WTC11 (cell line): ENCODE data around the gene VGF. TPM values are rescaled to one million over a fixed set of nuclear protein-coding genes. Genes with fewer than 3 reads are reported as not detected.
"Not testable (repeated sequence)": the region's sequence is repeated elsewhere in the genome, so short reads cannot be mapped to it uniquely, and the experiment has no call there.

Source experiments
- ATAC-seq: fragments of 200-7000 bp; cut with Tn5 transposase; 2 replicates; pipeline ENCODE4 v1.10.0; 2021; ENCODE audit warnings: mild to moderate bottlenecking, moderate library complexity
- CTCF ChIA-PET: fragments of 300-600 bp; sonication (Branson Sonifier 250); formaldehyde crosslinking; loops from one replicate; lab custom pipeline; 2021; ENCODE audit warnings: antibody characterized with exemption; lab: Charles Lee
- POLR2A ChIA-PET: fragments of 350-600 bp; sonication (Branson Sonifier 250); formaldehyde crosslinking; loops from one replicate; lab custom pipeline; 2021; ENCODE audit warnings: antibody characterized with exemption; lab: Charles Lee
- DNase-seq: peaks from one replicate; pipeline ENCODE4 v3.0.0; 2021; ENCODE audit warnings: low spot score
- H3K27ac Mint-ChIP-seq: 2 replicates; pipeline ENCODE4 v1.8.0; 2021; ENCODE audit warnings: mixed read lengths
- H3K27me3 Mint-ChIP-seq: 2 replicates; pipeline ENCODE4 v1.8.0; 2021; ENCODE audit warnings: low read depth, mild to moderate bottlenecking, moderate library complexity, mixed read lengths
- H3K36me3 Mint-ChIP-seq: 2 replicates; pipeline ENCODE4 v1.8.0; 2021; ENCODE audit warnings: mixed read lengths
- H3K4me1 Mint-ChIP-seq: 2 replicates; pipeline ENCODE4 v1.8.0; 2022; ENCODE audit warnings: mixed read lengths
- H3K4me3 Mint-ChIP-seq: 2 replicates; pipeline ENCODE4 v1.8.0; 2021; ENCODE audit warnings: mild to moderate bottlenecking, moderate library complexity, mixed read lengths
- H3K9me3 Mint-ChIP-seq: 2 replicates; pipeline ENCODE4 v1.8.0; 2021; ENCODE audit warnings: mixed read lengths
- CBFB ChIP-seq: sonication (generic); formaldehyde crosslinking; IDR thresholded peaks from 2 replicates; pipeline ENCODE4 v1.8.1; 2022; ENCODE audit warnings: mild to moderate bottlenecking, low read depth, missing genetic modification reagents
- CREM ChIP-seq: sonication (generic); formaldehyde crosslinking; IDR thresholded peaks from 2 replicates; pipeline ENCODE4 v1.8.1; 2022; ENCODE audit warnings: mild to moderate bottlenecking, missing genetic modification reagents, moderate library complexity
- ELF4 ChIP-seq: sonication (generic); formaldehyde crosslinking; IDR thresholded peaks from 2 replicates; pipeline ENCODE4 v1.8.1; 2022; ENCODE audit warnings: low read depth, mild to moderate bottlenecking, moderate library complexity, missing genetic modification reagents
- ESRRA ChIP-seq: sonication (generic); formaldehyde crosslinking; IDR thresholded peaks from 2 replicates; pipeline ENCODE4 v1.8.1; 2022; ENCODE audit warnings: mild to moderate bottlenecking, missing genetic modification reagents, borderline replicate concordance
- FOXK1 ChIP-seq: sonication (generic); formaldehyde crosslinking; IDR thresholded peaks from 2 replicates; pipeline ENCODE4 v1.8.0; 2022; ENCODE audit warnings: mild to moderate bottlenecking, moderate library complexity, missing genetic modification reagents
- GABPB1 ChIP-seq: sonication (generic); formaldehyde crosslinking; IDR thresholded peaks from 2 replicates; pipeline ENCODE4 v1.8.1; 2023; ENCODE audit warnings: mild to moderate bottlenecking, missing genetic modification reagents
- GTF2I ChIP-seq: fragments of 250-450 bp; sonication (Bioruptor Pico); conservative IDR thresholded peaks from 2 replicates; pipeline ENCODE4 v1.4.0; 2021; ENCODE audit warnings: mild to moderate bottlenecking
- IRF2 ChIP-seq: sonication (generic); formaldehyde crosslinking; IDR thresholded peaks from 2 replicates; pipeline ENCODE4 v1.8.0; 2022; ENCODE audit warnings: low read depth, missing genetic modification reagents, borderline replicate concordance
- NR3C1 ChIP-seq: sonication (generic); formaldehyde crosslinking; conservative IDR thresholded peaks from 2 replicates; pipeline ENCODE4 v1.8.1; 2023; ENCODE audit warnings: low read depth, mild to moderate bottlenecking, missing genetic modification reagents
- SOX15 ChIP-seq: fragments of 250-450 bp; sonication (Bioruptor Pico); IDR thresholded peaks from 2 replicates; pipeline ENCODE4 v1.9.0; 2021; ENCODE audit warnings: mild to moderate bottlenecking
- TCF7 ChIP-seq: sonication (generic); formaldehyde crosslinking; IDR thresholded peaks from 2 replicates; pipeline ENCODE4 v1.8.0; 2022; ENCODE audit warnings: mild to moderate bottlenecking, low read depth, missing genetic modification reagents, moderate library complexity
- TEAD4 ChIP-seq: sonication (generic); formaldehyde crosslinking; IDR thresholded peaks from 2 replicates; pipeline ENCODE4 v1.8.0; 2022; ENCODE audit warnings: mild to moderate bottlenecking, missing genetic modification reagents
- ZNF121 ChIP-seq: sonication (generic); formaldehyde crosslinking; IDR thresholded peaks from 2 replicates; pipeline ENCODE4 v1.8.0; 2023; ENCODE audit warnings: missing genetic modification reagents
- ZNF317 ChIP-seq: sonication (generic); formaldehyde crosslinking; IDR thresholded peaks from 2 replicates; pipeline ENCODE4 v1.8.1; 2023; ENCODE audit warnings: low read depth, mild to moderate bottlenecking, moderate library complexity, missing genetic modification reagents, borderline replicate concordance
- ZNF396 ChIP-seq: fragments of 250-450 bp; sonication (Bioruptor Pico); IDR thresholded peaks from 2 replicates; pipeline ENCODE4 v1.8.0; 2021; ENCODE audit warnings: mild to moderate bottlenecking, moderate library complexity, borderline replicate concordance
- ZNF416 ChIP-seq: fragments of 250-450 bp; sonication (Bioruptor Pico); IDR thresholded peaks from 2 replicates; pipeline ENCODE4 v1.9.0; 2021; ENCODE audit warnings: mild to moderate bottlenecking, inconsistent platforms
- total RNA-seq: library from RNA; stranded (reverse); gene quantifications from 3 replicates; pipeline ENCODE4 v1.2.3, GENCODE V29; 2021
- TF ChIP-seq, protein P1 (sequence below): sonication (generic); formaldehyde crosslinking; IDR thresholded peaks from 2 replicates; pipeline ENCODE4 v1.8.0; 2023; ENCODE audit warnings: missing genetic modification reagents
- TF ChIP-seq, protein P2 (sequence below): fragments of 250-450 bp; sonication (Bioruptor Pico); IDR thresholded peaks from 2 replicates; pipeline ENCODE4 v1.9.0; 2021; ENCODE audit warnings: moderate library complexity, mild to moderate bottlenecking, inconsistent platforms, borderline replicate concordance
- TF ChIP-seq, protein P3 (sequence below): sonication (generic); formaldehyde crosslinking; IDR thresholded peaks from 2 replicates; pipeline ENCODE4 v1.8.1; 2022; ENCODE audit warnings: mild to moderate bottlenecking, missing genetic modification reagents, moderate library complexity, borderline replicate concordance
- TF ChIP-seq, protein P4 (sequence below): sonication (generic); formaldehyde crosslinking; IDR thresholded peaks from 2 replicates; pipeline ENCODE4 v1.8.0; 2022; ENCODE audit warnings: mild to moderate bottlenecking, missing genetic modification reagents
- TF ChIP-seq, protein P5 (sequence below): sonication (generic); formaldehyde crosslinking; IDR thresholded peaks from 2 replicates; pipeline ENCODE4 v1.8.1; 2022; ENCODE audit warnings: low read depth, missing genetic modification reagents, borderline replicate concordance
- TF ChIP-seq, protein P6 (sequence below): sonication (generic); formaldehyde crosslinking; IDR thresholded peaks from 2 replicates; pipeline ENCODE4 v1.8.0; 2022; ENCODE audit warnings: mild to moderate bottlenecking, missing genetic modification reagents
- TF ChIP-seq, protein P7 (sequence below): sonication (generic); formaldehyde crosslinking; IDR thresholded peaks from 2 replicates; pipeline ENCODE4 v1.8.0; 2023; ENCODE audit warnings: missing genetic modification reagents, mild to moderate bottlenecking, borderline replicate concordance

VGF gene
- total RNA-seq, 1 experiment from 2014 or later, result 5.2 TPM

DNA sequence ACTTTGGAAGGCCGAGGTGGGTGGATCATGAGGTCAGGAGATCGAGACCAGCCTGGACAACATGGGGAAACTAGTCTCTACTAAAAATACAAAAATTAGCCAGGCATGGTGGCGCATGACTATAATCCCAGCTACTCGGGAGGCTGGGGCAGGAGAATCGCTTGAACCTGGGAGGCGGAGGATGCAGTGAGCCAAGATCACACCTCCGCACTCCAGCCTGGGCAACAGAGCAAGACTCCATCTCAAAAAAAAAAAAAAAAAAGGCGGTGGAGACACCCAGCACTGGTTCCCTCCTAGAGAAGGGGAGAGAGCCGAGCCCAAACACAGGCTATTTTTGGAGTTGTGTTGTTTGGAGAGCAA lies 43.8 kb downstream of the VGF start:
- DNase-seq, H3K27me3 Mint-ChIP-seq, ATAC-seq, H3K4me3 Mint-ChIP-seq, H3K9me3 Mint-ChIP-seq, H3K36me3 Mint-ChIP-seq: not testable (repeated sequence)
- ChIA-PET CTCF (interaction anchor here (1.6 to 2.4 kb wide), 3 partner anchors 22 to 71 kb away, joined by 7 to 12 read pairs (median 8); no protein-coding TSS in a partner anchor), POLR2A (interaction anchor here (0.7 kb wide), 1 partner anchor 73 kb away, joined by 3 read pairs; no protein-coding TSS in a partner anchor)
- peak overlapping the region; percentile 75; the same call in 1 of the 2 replicates for H3K27ac Mint-ChIP-seq
- H3K4me1 Mint-ChIP-seq, result peaks cover 34% of the 10 kb centered on the region

DNA sequence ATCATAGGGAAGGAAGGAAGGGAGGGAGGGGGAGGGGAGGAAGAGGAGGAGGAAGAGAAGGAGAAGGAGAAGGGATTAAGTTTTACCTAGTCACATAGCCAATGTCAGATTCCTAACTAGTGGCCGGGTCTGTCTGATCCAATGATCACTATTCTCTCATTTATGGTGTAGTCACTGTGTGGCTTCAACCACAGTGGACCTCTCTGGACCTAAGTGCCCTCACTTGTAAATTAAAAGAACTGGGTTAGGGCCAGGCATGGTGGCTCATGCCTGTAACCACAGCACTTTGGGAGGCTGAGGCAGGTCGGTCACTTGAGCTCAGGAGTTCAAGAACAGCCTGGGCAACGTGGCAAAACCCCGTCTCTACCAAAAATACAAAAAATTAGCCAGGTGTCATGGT lies 45.1 kb downstream of the VGF start:
- DNase-seq (no peak), ATAC-seq (no peak)
- Mint-ChIP-seq H3K9me3 (0 out of 2 replicates have a peak, but pooled peaks cover under 1% of the 10 kb centered on the region), H3K4me3 (no peak overlapping the region), H3K27me3 (peaks cover 4% of the 10 kb centered on the region; the same call in 1 of the 2 replicates), H3K36me3 (no peaks in the 10 kb centered on the region), H3K27ac (no peak overlapping the region), H3K4me1 (peaks cover 27% of the 10 kb centered on the region)
- ChIA-PET POLR2A (no interaction called here), CTCF (interaction anchor here (1.8 to 2.2 kb wide), 2 partner anchors 26 to 72 kb away, joined by 6 to 7 read pairs; no protein-coding TSS in a partner anchor)
- no peak for TF ChIP-seq ZNF317
- TF ChIP-seq, protein P1, sequence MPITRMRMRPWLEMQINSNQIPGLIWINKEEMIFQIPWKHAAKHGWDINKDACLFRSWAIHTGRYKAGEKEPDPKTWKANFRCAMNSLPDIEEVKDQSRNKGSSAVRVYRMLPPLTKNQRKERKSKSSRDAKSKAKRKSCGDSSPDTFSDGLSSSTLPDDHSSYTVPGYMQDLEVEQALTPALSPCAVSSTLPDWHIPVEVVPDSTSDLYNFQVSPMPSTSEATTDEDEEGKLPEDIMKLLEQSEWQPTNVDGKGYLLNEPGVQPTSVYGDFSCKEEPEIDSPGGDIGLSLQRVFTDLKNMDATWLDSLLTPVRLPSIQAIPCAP (CRISPR knock-in tag), result no peak
- TF ChIP-seq SOX15, result no peak
- TF ChIP-seq, protein P2, sequence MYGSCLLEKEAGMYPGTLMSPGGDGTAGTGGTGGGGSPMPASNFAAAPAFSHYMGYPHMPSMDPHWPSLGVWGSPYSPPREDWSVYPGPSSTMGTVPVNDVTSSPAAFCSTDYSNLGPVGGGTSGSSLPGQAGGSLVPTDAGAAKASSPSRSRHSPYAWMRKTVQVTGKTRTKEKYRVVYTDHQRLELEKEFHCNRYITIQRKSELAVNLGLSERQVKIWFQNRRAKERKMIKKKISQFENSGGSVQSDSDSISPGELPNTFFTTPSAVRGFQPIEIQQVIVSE (CRISPR knock-in tag), result no peak
- no peak for TF ChIP-seq ZNF396 (CRISPR knock-in tag)
- no peak for TF ChIP-seq GABPB1 (CRISPR knock-in tag)
- no peak for TF ChIP-seq IRF2 (CRISPR knock-in tag)
- TF ChIP-seq, protein P3, sequence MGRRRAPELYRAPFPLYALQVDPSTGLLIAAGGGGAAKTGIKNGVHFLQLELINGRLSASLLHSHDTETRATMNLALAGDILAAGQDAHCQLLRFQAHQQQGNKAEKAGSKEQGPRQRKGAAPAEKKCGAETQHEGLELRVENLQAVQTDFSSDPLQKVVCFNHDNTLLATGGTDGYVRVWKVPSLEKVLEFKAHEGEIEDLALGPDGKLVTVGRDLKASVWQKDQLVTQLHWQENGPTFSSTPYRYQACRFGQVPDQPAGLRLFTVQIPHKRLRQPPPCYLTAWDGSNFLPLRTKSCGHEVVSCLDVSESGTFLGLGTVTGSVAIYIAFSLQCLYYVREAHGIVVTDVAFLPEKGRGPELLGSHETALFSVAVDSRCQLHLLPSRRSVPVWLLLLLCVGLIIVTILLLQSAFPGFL (CRISPR knock-in tag), result no peak
- no peak for TF ChIP-seq ELF4
- TF ChIP-seq CREM (CRISPR knock-in tag), result no peak
- TF ChIP-seq, protein P4, sequence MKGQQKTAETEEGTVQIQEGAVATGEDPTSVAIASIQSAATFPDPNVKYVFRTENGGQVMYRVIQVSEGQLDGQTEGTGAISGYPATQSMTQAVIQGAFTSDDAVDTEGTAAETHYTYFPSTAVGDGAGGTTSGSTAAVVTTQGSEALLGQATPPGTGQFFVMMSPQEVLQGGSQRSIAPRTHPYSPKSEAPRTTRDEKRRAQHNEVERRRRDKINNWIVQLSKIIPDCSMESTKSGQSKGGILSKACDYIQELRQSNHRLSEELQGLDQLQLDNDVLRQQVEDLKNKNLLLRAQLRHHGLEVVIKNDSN (CRISPR knock-in tag), result no peak
- TF ChIP-seq, protein P5, sequence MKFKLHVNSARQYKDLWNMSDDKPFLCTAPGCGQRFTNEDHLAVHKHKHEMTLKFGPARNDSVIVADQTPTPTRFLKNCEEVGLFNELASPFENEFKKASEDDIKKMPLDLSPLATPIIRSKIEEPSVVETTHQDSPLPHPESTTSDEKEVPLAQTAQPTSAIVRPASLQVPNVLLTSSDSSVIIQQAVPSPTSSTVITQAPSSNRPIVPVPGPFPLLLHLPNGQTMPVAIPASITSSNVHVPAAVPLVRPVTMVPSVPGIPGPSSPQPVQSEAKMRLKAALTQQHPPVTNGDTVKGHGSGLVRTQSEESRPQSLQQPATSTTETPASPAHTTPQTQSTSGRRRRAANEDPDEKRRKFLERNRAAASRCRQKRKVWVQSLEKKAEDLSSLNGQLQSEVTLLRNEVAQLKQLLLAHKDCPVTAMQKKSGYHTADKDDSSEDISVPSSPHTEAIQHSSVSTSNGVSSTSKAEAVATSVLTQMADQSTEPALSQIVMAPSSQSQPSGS, result no peak
- TF ChIP-seq CBFB (CRISPR knock-in tag), result no peak
- TF ChIP-seq ESRRA (CRISPR knock-in tag), result no peak
- no peak for TF ChIP-seq FOXK1 (CRISPR knock-in tag)

DNA sequence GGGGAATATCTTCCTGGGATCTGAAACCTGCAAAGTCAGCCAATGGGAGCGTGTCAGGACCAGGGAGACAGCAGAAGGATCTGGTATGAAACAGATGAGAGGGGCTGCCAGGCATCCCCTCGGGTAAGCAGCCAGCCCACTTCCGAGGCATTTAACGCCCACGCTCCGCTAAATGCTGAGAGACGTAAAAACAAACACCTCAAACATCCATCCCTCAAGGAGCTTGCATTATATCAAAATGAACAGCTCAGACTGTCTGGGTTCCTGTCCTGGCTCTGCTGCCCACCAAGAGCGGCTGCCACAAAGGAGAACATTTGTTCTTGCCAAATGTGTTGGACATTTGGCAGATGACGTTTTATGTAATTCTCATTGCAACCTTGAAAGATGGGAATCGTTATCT lies 45.5 kb downstream of the VGF start:
- DNase-seq, result no peak
- Mint-ChIP-seq H3K27ac (no peak overlapping the region), H3K36me3 (no peaks in the 10 kb centered on the region), H3K4me3 (no peak overlapping the region), H3K9me3 (no peaks in the 10 kb centered on the region), H3K4me1 (peaks cover 27% of the 10 kb centered on the region), H3K27me3 (peaks cover 4% of the 10 kb centered on the region; the same call in 1 of the 2 replicates)
- no peak for ATAC-seq
- CTCF ChIA-PET, result interaction anchor here (1.8 to 2.2 kb wide), 2 partner anchors 25 to 73 kb away, joined by 6 to 7 read pairs; no protein-coding TSS in a partner anchor
- POLR2A ChIA-PET, result no interaction called here
- TF ChIP-seq ZNF121 (CRISPR knock-in tag) (no peak), ZNF416 (CRISPR knock-in tag) (no peak), TCF7 (CRISPR knock-in tag) (no peak), TEAD4 (CRISPR knock-in tag) (no peak), GTF2I (CRISPR knock-in tag) (no peak), NR3C1 (CRISPR knock-in tag) (no peak)
- TF ChIP-seq, protein P6, sequence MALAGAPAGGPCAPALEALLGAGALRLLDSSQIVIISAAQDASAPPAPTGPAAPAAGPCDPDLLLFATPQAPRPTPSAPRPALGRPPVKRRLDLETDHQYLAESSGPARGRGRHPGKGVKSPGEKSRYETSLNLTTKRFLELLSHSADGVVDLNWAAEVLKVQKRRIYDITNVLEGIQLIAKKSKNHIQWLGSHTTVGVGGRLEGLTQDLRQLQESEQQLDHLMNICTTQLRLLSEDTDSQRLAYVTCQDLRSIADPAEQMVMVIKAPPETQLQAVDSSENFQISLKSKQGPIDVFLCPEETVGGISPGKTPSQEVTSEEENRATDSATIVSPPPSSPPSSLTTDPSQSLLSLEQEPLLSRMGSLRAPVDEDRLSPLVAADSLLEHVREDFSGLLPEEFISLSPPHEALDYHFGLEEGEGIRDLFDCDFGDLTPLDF (CRISPR knock-in tag), result no peak
- TF ChIP-seq, protein P7, sequence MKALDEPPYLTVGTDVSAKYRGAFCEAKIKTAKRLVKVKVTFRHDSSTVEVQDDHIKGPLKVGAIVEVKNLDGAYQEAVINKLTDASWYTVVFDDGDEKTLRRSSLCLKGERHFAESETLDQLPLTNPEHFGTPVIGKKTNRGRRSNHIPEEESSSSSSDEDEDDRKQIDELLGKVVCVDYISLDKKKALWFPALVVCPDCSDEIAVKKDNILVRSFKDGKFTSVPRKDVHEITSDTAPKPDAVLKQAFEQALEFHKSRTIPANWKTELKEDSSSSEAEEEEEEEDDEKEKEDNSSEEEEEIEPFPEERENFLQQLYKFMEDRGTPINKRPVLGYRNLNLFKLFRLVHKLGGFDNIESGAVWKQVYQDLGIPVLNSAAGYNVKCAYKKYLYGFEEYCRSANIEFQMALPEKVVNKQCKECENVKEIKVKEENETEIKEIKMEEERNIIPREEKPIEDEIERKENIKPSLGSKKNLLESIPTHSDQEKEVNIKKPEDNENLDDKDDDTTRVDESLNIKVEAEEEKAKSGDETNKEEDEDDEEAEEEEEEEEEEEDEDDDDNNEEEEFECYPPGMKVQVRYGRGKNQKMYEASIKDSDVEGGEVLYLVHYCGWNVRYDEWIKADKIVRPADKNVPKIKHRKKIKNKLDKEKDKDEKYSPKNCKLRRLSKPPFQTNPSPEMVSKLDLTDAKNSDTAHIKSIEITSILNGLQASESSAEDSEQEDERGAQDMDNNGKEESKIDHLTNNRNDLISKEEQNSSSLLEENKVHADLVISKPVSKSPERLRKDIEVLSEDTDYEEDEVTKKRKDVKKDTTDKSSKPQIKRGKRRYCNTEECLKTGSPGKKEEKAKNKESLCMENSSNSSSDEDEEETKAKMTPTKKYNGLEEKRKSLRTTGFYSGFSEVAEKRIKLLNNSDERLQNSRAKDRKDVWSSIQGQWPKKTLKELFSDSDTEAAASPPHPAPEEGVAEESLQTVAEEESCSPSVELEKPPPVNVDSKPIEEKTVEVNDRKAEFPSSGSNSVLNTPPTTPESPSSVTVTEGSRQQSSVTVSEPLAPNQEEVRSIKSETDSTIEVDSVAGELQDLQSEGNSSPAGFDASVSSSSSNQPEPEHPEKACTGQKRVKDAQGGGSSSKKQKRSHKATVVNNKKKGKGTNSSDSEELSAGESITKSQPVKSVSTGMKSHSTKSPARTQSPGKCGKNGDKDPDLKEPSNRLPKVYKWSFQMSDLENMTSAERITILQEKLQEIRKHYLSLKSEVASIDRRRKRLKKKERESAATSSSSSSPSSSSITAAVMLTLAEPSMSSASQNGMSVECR (CRISPR knock-in tag), result no peak
